ENCODE data around the gene TSG101.

The TSG101 gene

GRCh38 chr11:18527512-18527911, 770 bp upstream of the TSG101 start:
- Histone ChIP-seq H3K36me3 (ENCODE audit: control insufficient read depth, insufficient read depth, low read length, severe bottlenecking) (peaks cover 25% of the 10 kb centered on the region), H3K27me3 (replicated peaks; ENCODE audit: control insufficient read depth, insufficient read depth, low read length) (no peaks in the 10 kb centered on the region), H3K9ac (ENCODE audit: low read length) (peak overlapping the region; percentile 93), H3K9me3 (ENCODE audit: control insufficient read depth, low read length) (no peaks in the 10 kb centered on the region), H3K4me3 (ENCODE audit: low read length) (peak overlapping the region; percentile 99), H3K4me1 (ENCODE audit: control insufficient read depth, insufficient read depth, low read length) (peaks cover 27% of the 10 kb centered on the region)
- peak; percentile 51 for DNase-seq (ENCODE audit: low read depth)

DNA sequence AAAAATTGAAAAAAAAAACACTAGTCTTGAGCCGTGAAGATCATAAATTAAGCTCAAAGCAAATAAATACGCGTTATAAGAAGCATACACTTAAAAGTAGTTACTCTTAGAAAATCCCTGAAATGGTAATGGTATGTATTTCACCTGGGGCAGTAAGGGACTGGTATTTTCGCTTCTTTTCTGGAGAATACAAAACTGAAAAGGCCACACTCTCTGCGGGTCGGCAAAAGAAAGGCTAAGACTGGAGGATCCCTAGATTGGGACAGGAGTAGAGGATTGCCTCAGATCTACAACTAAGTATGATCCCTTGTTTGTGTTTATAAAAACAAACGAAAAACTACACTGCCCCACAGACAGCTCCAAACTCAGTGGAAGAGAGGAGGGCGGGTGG, 617 bp downstream of the TSG101 start:
- DNase-seq (ENCODE audit: low read depth), result no peak
- no peaks in the 10 kb centered on the region for H3K27me3 ChIP-seq (replicated peaks; ENCODE audit: control insufficient read depth, insufficient read depth, low read length)

DNA sequence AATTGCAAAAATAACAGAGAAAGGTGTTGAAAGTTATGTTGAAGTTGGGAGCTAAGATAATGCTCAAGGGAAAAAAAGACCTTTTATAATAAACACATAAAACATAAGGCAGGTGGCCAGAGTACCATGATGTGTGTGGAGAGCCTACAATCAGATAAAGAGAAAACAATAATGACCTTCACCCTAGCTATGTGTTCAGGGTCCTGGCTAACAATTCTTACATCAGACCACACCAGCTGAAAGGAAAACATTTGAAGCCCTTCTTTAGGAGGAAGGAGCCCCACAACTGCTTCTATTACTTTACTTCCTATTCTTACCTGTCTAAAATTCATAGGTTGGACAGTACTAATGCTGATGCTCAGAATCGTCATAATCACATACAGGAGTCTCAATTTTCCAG, 2.5 kb downstream of the TSG101 start:
- Histone ChIP-seq H3K9ac (ENCODE audit: low read length) (no peak overlapping the region), H3K4me3 (ENCODE audit: low read length) (no peak overlapping the region), H3K36me3 (ENCODE audit: control insufficient read depth, insufficient read depth, low read length, severe bottlenecking) (peaks cover 9% of the 10 kb centered on the region), H3K27me3 (replicated peaks; ENCODE audit: control insufficient read depth, insufficient read depth, low read length) (no peaks in the 10 kb centered on the region), H3K9me3 (ENCODE audit: control insufficient read depth, low read length) (no peaks in the 10 kb centered on the region), H3K4me1 (ENCODE audit: control insufficient read depth, insufficient read depth, low read length) (peaks cover 27% of the 10 kb centered on the region)
- DNase-seq (ENCODE audit: low read depth), result no peak

More for the DNA sequence above, 617 bp downstream of the TSG101 start:
- Histone ChIP-seq H3K36me3 (ENCODE audit: control insufficient read depth, insufficient read depth, low read length, severe bottlenecking) (peaks cover 13% of the 10 kb centered on the region), H3K9ac (ENCODE audit: low read length) (peak overlapping the region; percentile 93), H3K4me3 (ENCODE audit: low read length) (peak overlapping the region; percentile 99), H3K9me3 (ENCODE audit: control insufficient read depth, low read length) (no peaks in the 10 kb centered on the region), H3K4me1 (ENCODE audit: control insufficient read depth, insufficient read depth, low read length) (peaks cover 31% of the 10 kb centered on the region)

- Histone ChIP-seq H3K4me1 (ENCODE audit: control insufficient read depth, insufficient read depth, low read length) (peaks cover 27% of the 10 kb centered on the region), H3K9me3 (ENCODE audit: control insufficient read depth, low read length) (no peaks in the 10 kb centered on the region), H3K36me3 (ENCODE audit: control insufficient read depth, insufficient read depth, low read length, severe bottlenecking) (peaks cover 17% of the 10 kb centered on the region), H3K4me3 (ENCODE audit: low read length) (no peak overlapping the region), H3K9ac (ENCODE audit: low read length) (no peak overlapping the region), H3K27me3 (replicated peaks; ENCODE audit: control insufficient read depth, insufficient read depth, low read length) (no peaks in the 10 kb centered on the region)
- DNase-seq (ENCODE audit: low read depth), result no peak
These were observed 3.7 kb downstream of the TSG101 start for GRCh38 chr11:18523084-18523483.

DNA sequence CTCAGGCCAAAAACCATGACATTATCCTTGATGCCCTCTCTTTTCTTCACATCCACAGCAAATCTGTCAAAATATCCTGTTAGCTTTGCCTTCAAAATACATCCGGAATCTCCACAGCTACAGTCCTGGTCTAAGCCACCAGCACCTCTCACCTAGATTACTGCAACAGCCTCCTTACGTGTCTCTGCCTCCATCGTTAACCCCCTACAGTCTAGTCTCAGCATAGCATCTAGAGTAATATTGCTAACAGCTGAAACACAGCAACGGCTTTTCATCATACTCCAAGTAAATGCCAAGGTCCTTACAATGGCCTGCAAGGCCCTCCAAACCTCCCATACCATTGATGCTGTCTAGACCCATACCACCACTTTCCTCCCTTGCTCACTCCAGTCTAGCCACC, 4.4 kb downstream of the TSG101 start:
- no peak overlapping the region for H3K9ac ChIP-seq (ENCODE audit: low read length)
- no peak for DNase-seq (ENCODE audit: low read depth)
- no peaks in the 10 kb centered on the region for H3K9me3 ChIP-seq (ENCODE audit: control insufficient read depth, low read length)
- peaks cover 20% of the 10 kb centered on the region for H3K4me1 ChIP-seq (ENCODE audit: control insufficient read depth, insufficient read depth, low read length)
- H3K36me3 ChIP-seq (ENCODE audit: control insufficient read depth, insufficient read depth, low read length, severe bottlenecking), result peaks cover 21% of the 10 kb centered on the region
- H3K4me3 ChIP-seq (ENCODE audit: low read length), result no peak overlapping the region
- H3K27me3 ChIP-seq (replicated peaks; ENCODE audit: control insufficient read depth, insufficient read depth, low read length), result no peaks in the 10 kb centered on the region

GRCh38 chr11:18521122-18521521, 5.6 kb downstream of the TSG101 start:
- no peak overlapping the region for H3K4me3 ChIP-seq (ENCODE audit: low read length)
- no peaks in the 10 kb centered on the region for H3K9me3 ChIP-seq (ENCODE audit: control insufficient read depth, low read length)
- no peaks in the 10 kb centered on the region for H3K27me3 ChIP-seq (replicated peaks; ENCODE audit: control insufficient read depth, insufficient read depth, low read length)
- H3K4me1 ChIP-seq (ENCODE audit: control insufficient read depth, insufficient read depth, low read length), result peaks cover 20% of the 10 kb centered on the region
- no peak for DNase-seq (ENCODE audit: low read depth)
- H3K9ac ChIP-seq (ENCODE audit: low read length), result no peak overlapping the region
- peaks cover 25% of the 10 kb centered on the region for H3K36me3 ChIP-seq (ENCODE audit: control insufficient read depth, insufficient read depth, low read length, severe bottlenecking)

GRCh38 chr11:18502352-18502751, 24.4 kb downstream of the TSG101 start:
- no peak for DNase-seq (ENCODE audit: low read depth)
- Histone ChIP-seq H3K9ac (ENCODE audit: low read length) (no peak overlapping the region), H3K36me3 (ENCODE audit: control insufficient read depth, insufficient read depth, low read length, severe bottlenecking) (peaks cover 85% of the 10 kb centered on the region), H3K4me1 (ENCODE audit: control insufficient read depth, insufficient read depth, low read length) (no peaks in the 10 kb centered on the region), H3K4me3 (ENCODE audit: low read length) (no peak overlapping the region), H3K27me3 (replicated peaks; ENCODE audit: control insufficient read depth, insufficient read depth, low read length) (no peaks in the 10 kb centered on the region), H3K9me3 (ENCODE audit: control insufficient read depth, low read length) (no peaks in the 10 kb centered on the region)

GRCh38 chr11:18501629-18502028, 25.1 kb downstream of the TSG101 start:
- Histone ChIP-seq H3K36me3 (ENCODE audit: control insufficient read depth, insufficient read depth, low read length, severe bottlenecking) (peaks cover 84% of the 10 kb centered on the region), H3K4me3 (ENCODE audit: low read length) (no peak overlapping the region), H3K27me3 (replicated peaks; ENCODE audit: control insufficient read depth, insufficient read depth, low read length) (no peaks in the 10 kb centered on the region), H3K9ac (ENCODE audit: low read length) (no peak overlapping the region), H3K9me3 (ENCODE audit: control insufficient read depth, low read length) (no peaks in the 10 kb centered on the region), H3K4me1 (ENCODE audit: control insufficient read depth, insufficient read depth, low read length) (no peaks in the 10 kb centered on the region)
- no peak for DNase-seq (ENCODE audit: low read depth)

DNA sequence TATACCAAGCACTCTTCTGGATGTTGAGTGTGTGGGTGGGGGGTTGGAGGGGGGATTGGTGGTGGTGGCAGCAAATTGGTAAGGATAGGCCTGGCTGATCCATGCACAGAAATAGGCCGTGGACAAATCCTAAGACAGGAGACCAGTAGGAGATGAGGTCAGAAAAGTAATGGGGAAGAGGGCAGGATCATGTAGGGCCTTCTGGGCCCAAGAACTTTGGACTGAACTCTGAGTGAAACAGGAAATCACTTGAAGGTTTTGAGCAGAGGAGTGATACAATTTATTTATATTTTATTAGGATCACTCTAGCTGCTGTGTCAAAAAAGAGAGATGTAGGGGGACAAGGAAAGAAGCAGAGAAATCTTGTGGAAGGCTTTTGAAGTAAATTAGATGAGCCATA, 28.7 kb downstream of the TSG101 start:
- Histone ChIP-seq H3K27me3 (replicated peaks; ENCODE audit: control insufficient read depth, insufficient read depth, low read length) (no peaks in the 10 kb centered on the region), H3K9me3 (ENCODE audit: control insufficient read depth, low read length) (no peaks in the 10 kb centered on the region), H3K4me3 (ENCODE audit: low read length) (no peak overlapping the region), H3K9ac (ENCODE audit: low read length) (no peak overlapping the region), H3K4me1 (ENCODE audit: control insufficient read depth, insufficient read depth, low read length) (no peaks in the 10 kb centered on the region), H3K36me3 (ENCODE audit: control insufficient read depth, insufficient read depth, low read length, severe bottlenecking) (peaks cover 87% of the 10 kb centered on the region)
- DNase-seq (ENCODE audit: low read depth), result no peak

GRCh38 chr11:18495703-18496102, 31.0 kb downstream of the TSG101 start:
- DNase-seq (ENCODE audit: low read depth), result no peak
- no peak overlapping the region for H3K9ac ChIP-seq (ENCODE audit: low read length)
- no peak overlapping the region for H3K4me3 ChIP-seq (ENCODE audit: low read length)
- peaks cover 77% of the 10 kb centered on the region for H3K36me3 ChIP-seq (ENCODE audit: control insufficient read depth, insufficient read depth, low read length, severe bottlenecking)
- no peaks in the 10 kb centered on the region for H3K27me3 ChIP-seq (replicated peaks; ENCODE audit: control insufficient read depth, insufficient read depth, low read length)
- no peaks in the 10 kb centered on the region for H3K9me3 ChIP-seq (ENCODE audit: control insufficient read depth, low read length)
- H3K4me1 ChIP-seq (ENCODE audit: control insufficient read depth, insufficient read depth, low read length), result peaks cover 14% of the 10 kb centered on the region

DNA sequence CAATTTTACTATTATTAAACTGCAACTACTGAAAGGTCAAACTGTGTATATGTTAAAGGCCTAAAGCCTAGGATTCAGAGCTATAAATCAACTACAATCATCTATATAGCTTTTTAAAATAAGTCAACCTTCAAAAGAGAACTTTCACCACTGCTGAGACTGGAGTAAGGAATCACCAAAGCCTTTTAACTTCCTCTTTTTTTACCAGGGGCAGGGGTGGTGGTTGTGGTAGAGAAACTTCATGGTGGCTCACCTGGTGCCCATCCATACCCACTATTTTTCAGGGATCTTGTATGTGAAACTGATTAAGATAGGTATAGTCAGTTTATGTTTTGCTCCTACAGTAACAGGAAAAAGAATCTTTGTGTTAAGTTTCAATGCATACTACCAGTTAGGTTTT, 31.5 kb downstream of the TSG101 start:
- H3K9ac ChIP-seq (ENCODE audit: low read length), result no peak overlapping the region
- no peak for DNase-seq (ENCODE audit: low read depth)
- H3K9me3 ChIP-seq (ENCODE audit: control insufficient read depth, low read length), result no peaks in the 10 kb centered on the region
- H3K27me3 ChIP-seq (replicated peaks; ENCODE audit: control insufficient read depth, insufficient read depth, low read length), result no peaks in the 10 kb centered on the region
- peaks cover 18% of the 10 kb centered on the region for H3K4me1 ChIP-seq (ENCODE audit: control insufficient read depth, insufficient read depth, low read length)
- H3K36me3 ChIP-seq (ENCODE audit: control insufficient read depth, insufficient read depth, low read length, severe bottlenecking), result peaks cover 76% of the 10 kb centered on the region
- no peak overlapping the region for H3K4me3 ChIP-seq (ENCODE audit: low read length)

GRCh38 chr11:18493310-18493709, 33.4 kb downstream of the TSG101 start:
- Histone ChIP-seq H3K27me3 (replicated peaks; ENCODE audit: control insufficient read depth, insufficient read depth, low read length) (no peaks in the 10 kb centered on the region), H3K4me1 (ENCODE audit: control insufficient read depth, insufficient read depth, low read length) (peaks cover 31% of the 10 kb centered on the region), H3K4me3 (ENCODE audit: low read length) (no peak overlapping the region), H3K9me3 (ENCODE audit: control insufficient read depth, low read length) (no peaks in the 10 kb centered on the region), H3K36me3 (ENCODE audit: control insufficient read depth, insufficient read depth, low read length, severe bottlenecking) (peaks cover 63% of the 10 kb centered on the region), H3K9ac (ENCODE audit: low read length) (no peak overlapping the region)
- DNase-seq (ENCODE audit: low read depth), result no peak
